K562 (cell line): ENCODE data around the gene RNASEH2A. TPM values are rescaled to one million over a fixed set of nuclear protein-coding genes. Genes with fewer than 3 reads are reported as not detected.

ENCODE experiments used
- ATAC-seq: fragments of 200-7000 bp; cut with Tn5 transposase; 3 replicates; pipeline ENCODE4 v1.9.1; 2020; ENCODE audit warnings: moderate library complexity
- BruUV-seq: library from RNA; stranded (reverse); fragments of 400-500 nt; replicated peaks from 2 replicates; lab custom pipeline; 2021; lab: Mats Ljungman, UMichigan
- CTCF ChIA-PET: fragments of 300-600 bp; formaldehyde crosslinking; extraction: SDS; loops from one replicate; lab custom pipeline; 2021; ENCODE audit warnings: low intra/inter-chr PET ratio; lab: Yijun Ruan, JAX
- POLR2A ChIA-PET: fragments of 300-600, 350-650 bp; sonication (Branson Sonifier 250); formaldehyde crosslinking; extraction: SDS; loops from one replicate; lab custom pipeline; 2021; ENCODE audit warnings: antibody characterized with exemption, inconsistent platforms; lab: Yijun Ruan, JAX
- DNase-seq, 4 experiments: peaks; one replicate each; pipeline versions ENCODE4 v3.0.0 to v3.0.0-alpha.2; 2011 to 2018; ENCODE audit warnings: low spot score in 3 of 4, mixed read lengths in 3 of 4; ENCODE audit errors: extremely low read depth in 1 of 4
- FAIRE-seq: peaks from 2 replicates; lab custom pipeline; 2011; peaks lifted over from hg19 to GRCh38; lab: Jason Lieb, UNC
- H2AFZ ChIP-seq: 2 replicates; pipeline ENCODE4 v1.6.0; 2011; ENCODE audit warnings: low read depth, low read length, control low read depth, inconsistent platforms
- H3K27ac ChIP-seq: fragments of 200-600 bp; 3 replicates; pipeline ENCODE4 v1.8.0; 2011; ENCODE audit warnings: low read depth, mild to moderate bottlenecking, control low read depth, inconsistent platforms, low read length, moderate library complexity, mixed read lengths; ENCODE audit errors: extremely low read depth
- H3K27me3 ChIP-seq, 2 experiments: fragments of 300-600 bp in 1 of 2; 2 replicates in 1 of 2; 3 replicates in 1 of 2; pipeline versions ENCODE4 v1.6.0 to v1.8.0; 2011; ENCODE audit warnings: inconsistent platforms in 2 of 2, low read length in 2 of 2, mild to moderate bottlenecking in 1 of 2, mixed read lengths in 1 of 2, moderate library complexity in 1 of 2; ENCODE audit not compliant: control insufficient read depth in 2 of 2, insufficient read depth in 2 of 2
- H3K36me3 ChIP-seq: fragments of 300-600 bp; 3 replicates; pipeline ENCODE4 v1.8.0; 2011; ENCODE audit warnings: mild to moderate bottlenecking, low read length, inconsistent platforms; ENCODE audit not compliant: control insufficient read depth, insufficient read depth
- H3K4me1 ChIP-seq, 2 experiments: fragments of 200-600 bp in 1 of 2; replicated peaks in 1 of 2; 2 replicates in 1 of 2; 3 replicates in 1 of 2; pipeline versions ENCODE4 v1.5.1 to v1.8.0; 2011; ENCODE audit warnings: inconsistent platforms in 2 of 2, low read length in 2 of 2, mild to moderate bottlenecking in 1 of 2, mixed read lengths in 1 of 2, moderate library complexity in 1 of 2; ENCODE audit not compliant: control insufficient read depth in 2 of 2, insufficient read depth in 2 of 2
- H3K4me2 ChIP-seq: 2 replicates; pipeline ENCODE4 v1.6.1; 2011; ENCODE audit warnings: low read length, control low read depth, inconsistent platforms, mixed read lengths; ENCODE audit not compliant: insufficient read depth
- H3K4me3 ChIP-seq: fragments of 200-600 bp; sonication (generic), shearing (Covaris generic); 2 replicates; pipeline ENCODE4 v1.5.1; 2016; ENCODE audit warnings: control low read depth, inconsistent platforms
- H3K79me2 ChIP-seq: fragments of 200-600 bp; 3 replicates; pipeline ENCODE4 v1.8.0; 2011; ENCODE audit warnings: low read length, inconsistent platforms; ENCODE audit not compliant: control insufficient read depth, insufficient read depth
- H3K9ac ChIP-seq, 2 experiments: 2 replicates each; pipeline versions ENCODE4 v1.6.0 to v1.6.1; 2011; ENCODE audit warnings: low read depth in 2 of 2, low read length in 2 of 2, control low read depth in 1 of 2, inconsistent platforms in 1 of 2, mild to moderate bottlenecking in 1 of 2, mixed read lengths in 1 of 2; ENCODE audit not compliant: insufficient read depth in 1 of 2
- H3K9me1 ChIP-seq: one replicate; pipeline ENCODE4 v1.6.0; 2011; ENCODE audit warnings: inconsistent platforms, mild to moderate bottlenecking, low read length, moderate library complexity; ENCODE audit not compliant: control insufficient read depth, insufficient read depth
- H3K9me3 ChIP-seq: replicated peaks from 2 replicates; pipeline ENCODE4 v1.5.1; 2011; ENCODE audit warnings: low read depth, low read length, inconsistent platforms; ENCODE audit not compliant: control insufficient read depth, insufficient read depth
- H4K20me1 ChIP-seq: replicated peaks from 2 replicates; pipeline ENCODE4 v1.6.1; 2011; ENCODE audit warnings: low read length, inconsistent platforms, mixed read lengths; ENCODE audit not compliant: control insufficient read depth, insufficient read depth
- CREB1 ChIP-seq, 2 experiments: sonication (generic) in 1 of 2; formaldehyde crosslinking in 1 of 2; IDR thresholded peaks; 2 replicates each; pipeline versions ENCODE4 v1.6.1 to v1.8.0; 2012 to 2022; ENCODE audit warnings: inconsistent platforms in 1 of 2, mild to moderate bottlenecking in 1 of 2, missing genetic modification reagents in 1 of 2, moderate library complexity in 1 of 2
- CREB5 ChIP-seq: fragments of 250-450 bp; sonication (Bioruptor Pico); IDR thresholded peaks from 2 replicates; pipeline ENCODE4 v1.5.0; 2020; ENCODE audit warnings: mild to moderate bottlenecking
- EGR1 ChIP-seq: fragments of 450-650 bp; conservative IDR thresholded peaks from 2 replicates; pipeline ENCODE4 v1.6.1; 2017; ENCODE audit warnings: mild to moderate bottlenecking
- GATAD2A ChIP-seq: fragments of 450-650 bp; IDR thresholded peaks from 2 replicates; pipeline ENCODE4 v1.6.1; 2017
- HDAC1 ChIP-seq, 2 experiments: fragments of 450-650 bp; IDR thresholded peaks; 2 replicates each; pipeline ENCODE4 v1.6.1; 2016 to 2017; ENCODE audit warnings: inconsistent platforms in 1 of 2, mild to moderate bottlenecking in 1 of 2, moderate library complexity in 1 of 2
- HDGF ChIP-seq: fragments of 450-650 bp; IDR thresholded peaks from 2 replicates; pipeline ENCODE4 v1.6.1; 2016
- NBN ChIP-seq: fragments of 450-650 bp; IDR thresholded peaks from 2 replicates; pipeline ENCODE4 v1.6.1; 2016; ENCODE audit warnings: low read depth, mild to moderate bottlenecking
- NUFIP1 ChIP-seq: fragments of 450-650 bp; IDR thresholded peaks from 2 replicates; pipeline ENCODE4 v1.6.1; 2018; ENCODE audit not compliant: partially characterized antibody
- PHB ChIP-seq: fragments of 250-450 bp; sonication (Bioruptor Pico); IDR thresholded peaks from 2 replicates; pipeline ENCODE4 v1.5.0; 2021
- POLR2AphosphoS2 ChIP-seq: IDR thresholded peaks from 2 replicates; pipeline ENCODE4 v1.6.1; 2012; ENCODE audit warnings: low read length, improper control_type of control experiment
- SP2 ChIP-seq: IDR thresholded peaks from 2 replicates; pipeline ENCODE4 v1.6.1; 2011; ENCODE audit warnings: mild to moderate bottlenecking, low read depth, low read length, moderate library complexity; ENCODE audit not compliant: poor library complexity, severe bottlenecking; ENCODE audit errors: extremely low read depth
- SRSF9 ChIP-seq: fragments of 200-400 bp; formaldehyde crosslinking; IDR thresholded peaks from 2 replicates; pipeline ENCODE4 v1.6.1; 2017; ENCODE audit warnings: low read depth, low read length, borderline replicate concordance
- ZBTB17 ChIP-seq: fragments of 450-650 bp; formaldehyde crosslinking; IDR thresholded peaks from 2 replicates; pipeline ENCODE4 v1.4.0; 2020; ENCODE audit warnings: mild to moderate bottlenecking
- ZNF263 ChIP-seq: sonication (generic); formaldehyde crosslinking; IDR thresholded peaks from 2 replicates; pipeline ENCODE4 v1.8.0; 2022; ENCODE audit warnings: mild to moderate bottlenecking, missing genetic modification reagents, borderline replicate concordance
- ZNF609 ChIP-seq: sonication (generic); formaldehyde crosslinking; IDR thresholded peaks from 2 replicates; pipeline ENCODE4 v1.8.1; 2023; ENCODE audit warnings: missing genetic modification reagents, mild to moderate bottlenecking, borderline replicate concordance
- WGBS: fragments of 100-300 bp; shearing (Covaris generic); methylation state at CpG from one replicate; pipeline ENCODE4 v1.1.6; 2016; ENCODE audit warnings: low coverage, mixed read lengths; ENCODE audit not compliant: insufficient coverage; ENCODE audit errors: missing lambda C conversion rate; 5-methylcytosine and 5-hydroxymethylcytosine counted together
- in situ Hi-C: fragments of 300-500 bp; cut with MboI; formaldehyde crosslinking; loops from 4 replicates; pipeline ENCODE4 v1.15.0; 2018; ENCODE audit warnings: inconsistent platforms, mixed read lengths
- intact Hi-C: fragments of 100-400 bp; cut with micrococcal nuclease; formaldehyde crosslinking; loops from 2 replicates; pipeline ENCODE4 v1.14.2; 2022
- polyA plus RNA-seq, 8 experiments: library from polyadenylated mRNA; depleted of rRNA in 4 of 8; stranded (reverse) in 5 of 8; unstranded in 3 of 8; fragments of >200 nt; fragmentation: Nextera tagmentation in 2 of 8; fragmentation: Illumina TruSeq in 1 of 8; extraction: Ambion mirVana in 2 of 8; extraction: Trizol in 1 of 8; gene quantifications; 2 replicates each; pipeline versions ENCODE4 v1.2.1 to v1.2.3, GENCODE V29; 2011 to 2014; ENCODE audit warnings: inconsistent platforms in 1 of 8, missing spikeins in 1 of 8
- total RNA-seq, 7 experiments: library from RNA; depleted of rRNA in 6 of 7; stranded (reverse); fragments of >200 nt in 6 of 7; fragmentation: Illumina TruSeq in 2 of 7; extraction: Trizol in 2 of 7; gene quantifications; 2 replicates each; pipeline versions ENCODE4 v1.2.1 to v1.2.3, GENCODE V29; 2011 to 2021; ENCODE audit warnings: low replicate concordance in 1 of 7

The RNASEH2A gene
- total and polyA plus RNA-seq, 9 of the 15 experiments (the other 6 are each of a cell fraction or from before 2014, with no cell fraction given), result 22.3 to 78.0 (median 61.7) TPM

- no peak for TF ChIP-seq SP2
- peak; percentile 98 for TF ChIP-seq ZNF263 (CRISPR knock-in tag)
- no peak for TF ChIP-seq ZBTB17
- no peak for TF ChIP-seq SRSF9
- 0 out of 4 replicates have a peak, but pooled peaks of 1 of the 2 experiments have one; percentile 24 for TF ChIP-seq HDAC1 (IDR thresholded peaks at IDR 0.05)
- no peak for TF ChIP-seq NUFIP1
- TF ChIP-seq PHB (CRISPR knock-in tag), result no peak
- no peak for TF ChIP-seq GATAD2A
Measured at GRCh38 chr19:12833738-12834565, 27.6 kb downstream of the RNASEH2A start (continued).

GRCh38 chr19:12834566-12834943 is 28.2 kb downstream of the RNASEH2A start, which contains the start of gene RTBDN:
Gene RTBDN (minus strand): TSS chr19:12834579. CDS start chr19:12829979, 4,600 bp downstream.
- Histone ChIP-seq H3K27me3 (no peaks in the 10 kb centered on the region), H3K4me2 (peak within 1 kb of the TSS; percentile 85), H3K79me2 (peaks cover 9% of the 10 kb centered on the region; the same call in 2 of the 3 replicates), H4K20me1 (peaks cover 17% of the 10 kb centered on the region), H3K9ac (peak within 1 kb of the TSS; percentile 36 to 90; a peak in 3 of 4 replicates), H3K36me3 (no peaks in the 10 kb centered on the region; the same call in 2 of the 3 replicates), H3K9me1 (no peaks in the 10 kb centered on the region), H3K4me1 (peaks cover 36 to 63% of the 10 kb centered on the region in 2 experiments), H2AFZ (peak within 1 kb of the TSS; percentile 93), H3K9me3 (no peaks in the 10 kb centered on the region), H3K27ac (no peak within 1 kb of the TSS), H3K4me3 (peak within 1 kb of the TSS; percentile 58)
- no TSS peak for BruUV-seq
- ATAC-seq (no peak), DNase-seq (peak in 2 of 4 experiments; percentile 51 to 72), FAIRE-seq (peak; percentile 72)
- ChIA-PET POLR2A (interaction anchor here (1.2 kb wide), 1 partner anchor 10 kb away, joined by 4 read pairs; no protein-coding TSS in a partner anchor), CTCF (no interaction called here)
- intact Hi-C loops (no loop called here), in situ Hi-C loops (no loop called here)
- WGBS, result 23% methylated on average over 20 of the region's 20 CpGs
- TF ChIP-seq CREB1 (IDR thresholded peaks at IDR 0.05), result no peak
- TF ChIP-seq CREB1 (CRISPR knock-in tag; IDR thresholded peaks at IDR 0.05), result no peak
- TF ChIP-seq ZBTB17, result no peak
- TF ChIP-seq NBN, result no peak
- TF ChIP-seq HDGF, result 0 out of 2 replicates have a peak, but pooled peaks have one; percentile 46
- TF ChIP-seq CREB5 (CRISPR knock-in tag), result no peak
- TF ChIP-seq POLR2AphosphoS2, result no peak
- TF ChIP-seq ZNF609, result no peak
- TF ChIP-seq EGR1, result peak; percentile 77
